T-helper 2 cell treated with Interferon-gamma antibody and Interleukin-4, amounts not matched to agents 100 ng/mL and 5 ng/mL, for 36 hours (primary cell): ENCODE results near the gene ZFAND3. TPM values are rescaled to one million over a fixed set of nuclear protein-coding genes. Genes with fewer than 3 reads are reported as not detected.
"Not testable (repeated sequence)": the region's sequence is repeated elsewhere in the genome, so short reads cannot be mapped to it uniquely, and the experiment has no call there.

ENCODE experiments used
- intact Hi-C: fragments of 100-400 bp; cut with micrococcal nuclease; formaldehyde crosslinking; loops from one replicate; pipeline ENCODE4 v1.15.1; 2023
- total RNA-seq: library from RNA; stranded (reverse); gene quantifications from 2 replicates; pipeline ENCODE4 v1.2.3, GENCODE V29; 2022

The ZFAND3 gene
- total RNA-seq, 1 donor from 2014 or later = 38.3 TPM

GRCh38 chr6:37862992-37863391 is 43.5 kb downstream of the ZFAND3 start:
- intact Hi-C loops = no loop called here

GRCh38 chr6:37864250-37864649 is 44.7 kb downstream of the ZFAND3 start:
- intact Hi-C loops = no loop called here

GRCh38 chr6:37865504-37865903 is 46.0 kb downstream of the ZFAND3 start:
- intact Hi-C loops = no loop called here

- intact Hi-C loops = no loop called here
Observed at GRCh38 chr6:37866590-37867507, 47.3 kb downstream of the ZFAND3 start.

- intact Hi-C loops = no loop called here
Observed at GRCh38 chr6:37867756-37868446, 48.4 kb downstream of the ZFAND3 start.

GRCh38 chr6:37868447-37868825 is 48.9 kb downstream of the ZFAND3 start:
- intact Hi-C loops = no loop called here

GRCh38 chr6:37871616-37872372 is 52.3 kb downstream of the ZFAND3 start:
- intact Hi-C loops = no loop called here

GRCh38 chr6:37872373-37872745 is 52.8 kb downstream of the ZFAND3 start:
- intact Hi-C loops = no loop called here

- intact Hi-C loops = no loop called here
Observed at GRCh38 chr6:37874726-37875125, 55.2 kb downstream of the ZFAND3 start.

GRCh38 chr6:37875561-37876309 is 56.2 kb downstream of the ZFAND3 start:
- intact Hi-C loops = no loop called here

GRCh38 chr6:37876843-37877242 is 57.3 kb downstream of the ZFAND3 start:
- intact Hi-C loops = no loop called here

GRCh38 chr6:37877373-37878149 is 58.0 kb downstream of the ZFAND3 start:
- intact Hi-C loops = no loop called here

- intact Hi-C loops = no loop called here
Observed at GRCh38 chr6:37878150-37878710, 58.7 kb downstream of the ZFAND3 start.

- intact Hi-C loops = not testable (repeated sequence)
Observed at GRCh38 chr6:37880602-37881001, 61.1 kb downstream of the ZFAND3 start.

GRCh38 chr6:37882292-37882691 is 62.8 kb downstream of the ZFAND3 start:
- intact Hi-C loops = no loop called here

- intact Hi-C loops = no loop called here
Observed at GRCh38 chr6:37882724-37883413, 63.3 kb downstream of the ZFAND3 start.

- intact Hi-C loops = no loop called here
Observed at GRCh38 chr6:37884548-37884947, 65.0 kb downstream of the ZFAND3 start.

GRCh38 chr6:37889051-37889450 is 69.5 kb downstream of the ZFAND3 start:
- intact Hi-C loops = no loop called here

- intact Hi-C loops = no loop called here
Observed at GRCh38 chr6:37889486-37889885, 70.0 kb downstream of the ZFAND3 start.
